HG02981 (cell line): Measurements from ENCODE around the gene CHRNA4.

ENCODE experiments used
- ATAC-seq: cut with Tn5 transposase; IDR thresholded peaks from one replicate; pipeline ENCODE4 v1.9.1; 2021; ENCODE audit warnings: mild to moderate bottlenecking, moderate library complexity; ENCODE audit not compliant: unreplicated experiment

The CHRNA4 gene

DNA sequence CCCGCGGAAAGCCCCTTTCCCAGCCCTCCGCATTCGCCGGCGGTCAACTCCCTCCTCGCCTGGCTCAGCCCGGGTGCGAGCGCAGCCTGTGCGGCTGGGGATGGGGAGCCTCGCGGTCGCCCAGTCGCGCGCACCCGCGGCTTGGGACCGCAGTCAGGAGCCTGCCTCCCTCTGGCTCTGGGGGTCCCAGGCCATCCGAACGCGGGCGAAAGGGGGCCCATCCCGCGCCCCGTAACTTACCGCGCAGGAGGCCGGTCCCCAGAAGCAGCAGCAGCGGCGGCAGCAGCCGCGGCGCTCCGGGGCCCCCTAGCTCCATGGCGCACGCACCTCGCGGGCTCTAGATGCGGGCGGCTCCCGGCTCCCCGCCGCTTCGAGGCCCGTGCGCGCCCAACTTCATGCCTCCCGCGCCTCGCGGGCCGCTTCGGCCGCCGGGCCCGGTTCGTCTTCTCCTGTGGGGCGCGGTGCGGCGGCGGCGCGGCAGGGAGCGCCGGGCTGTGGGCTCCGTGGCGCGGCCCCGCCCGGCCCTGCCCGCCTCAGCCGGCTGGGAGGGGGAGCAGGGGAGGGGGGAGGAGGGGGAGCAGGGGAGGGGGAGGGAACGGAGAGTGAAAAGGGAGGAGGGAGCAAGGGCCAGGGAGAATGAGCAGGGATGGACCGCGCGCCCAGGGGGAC, at the start of gene CHRNA4:
Gene CHRNA4, minus strand, starts transcription at position 500 of the 669 bp plus-strand sequence. Its CDS starts 184 bp downstream, at position 316.
- no peak for ATAC-seq

DNA sequence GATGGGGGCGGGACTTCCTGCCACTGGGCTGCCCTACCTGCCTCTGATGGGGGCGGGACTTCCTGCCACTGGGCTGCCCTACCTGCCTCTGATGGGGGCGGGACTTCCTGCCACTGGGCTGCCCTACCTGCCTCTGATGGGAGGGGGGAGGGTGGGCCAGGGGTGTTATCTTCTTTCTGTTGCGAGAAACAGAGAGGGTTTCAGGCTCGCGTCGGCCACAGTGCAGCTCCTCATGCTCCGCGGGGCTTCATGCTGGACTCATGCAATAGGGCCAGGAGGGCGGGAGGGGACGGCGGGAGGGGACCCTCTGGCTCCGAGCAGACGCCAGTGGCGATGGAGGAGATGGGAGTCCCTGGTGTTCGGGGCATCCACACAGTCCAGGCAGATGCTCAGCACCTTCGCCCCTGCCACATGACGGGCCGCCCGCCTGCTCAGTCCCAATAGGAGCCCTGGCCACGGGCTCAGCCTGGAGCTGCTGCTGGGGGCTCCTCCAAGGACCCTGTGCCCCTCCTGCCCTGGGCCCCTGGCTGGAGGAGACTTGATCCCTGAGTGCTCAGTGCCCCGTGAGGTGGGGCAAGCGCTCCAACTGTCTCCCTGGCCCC, 48.8 kb upstream of the CHRNA4 start:
- ATAC-seq: no peak

DNA sequence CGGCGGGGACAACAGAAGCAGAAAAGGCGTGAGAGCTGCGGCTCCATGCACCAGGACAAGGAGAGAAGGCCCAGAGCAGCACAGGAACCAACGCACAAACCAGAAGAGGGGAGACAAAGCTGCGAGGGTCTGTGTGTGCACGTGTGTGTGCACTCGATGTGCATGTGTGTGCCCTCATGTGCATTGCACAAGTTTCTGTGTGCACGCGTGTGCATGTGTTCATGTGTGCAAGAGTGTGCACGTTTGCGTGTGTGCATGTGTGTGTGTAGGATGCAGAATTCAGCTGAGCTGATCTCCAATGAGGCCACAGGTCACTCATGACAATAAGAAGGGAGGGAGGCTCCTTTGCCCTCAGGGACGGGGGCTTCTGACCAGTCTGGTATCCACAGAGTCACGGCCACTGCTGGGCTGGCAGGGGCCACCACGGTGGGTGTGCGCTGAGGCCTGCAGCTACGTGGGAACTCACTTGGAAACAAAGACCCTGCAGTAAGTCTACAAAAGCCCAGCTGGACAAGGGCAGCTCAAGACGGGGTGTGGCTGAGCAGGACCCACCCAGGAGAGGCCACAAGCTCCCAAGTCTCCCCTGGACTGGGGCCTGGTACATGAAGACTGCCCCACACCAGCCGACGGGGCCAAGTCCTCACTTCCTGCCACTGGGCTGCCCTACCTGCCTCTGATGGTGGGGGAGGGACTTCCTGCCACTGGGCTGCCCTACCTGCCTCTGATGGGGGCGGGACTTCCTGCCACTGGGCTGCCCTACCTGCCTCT, 48.1 kb upstream of the CHRNA4 start:
- no peak for ATAC-seq

DNA sequence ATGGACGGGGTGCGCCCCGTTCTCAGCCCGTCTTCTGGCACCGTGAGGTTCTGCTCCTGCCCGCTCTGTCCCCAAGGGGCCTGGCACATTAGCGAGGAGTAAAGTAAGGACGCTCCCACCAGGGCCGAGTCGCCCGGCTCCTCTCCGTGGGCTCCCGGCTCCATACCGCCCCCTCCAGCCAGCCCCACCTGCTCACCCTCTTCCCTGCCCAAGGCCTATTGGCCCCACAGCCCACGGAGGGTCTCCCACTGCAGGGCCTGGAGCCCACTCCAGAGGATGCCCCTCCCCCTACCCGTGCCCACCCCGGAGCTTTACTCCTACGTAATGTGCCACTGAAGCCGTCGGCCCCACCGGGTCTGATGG, 47.5 kb upstream of the CHRNA4 start:
- no peak for ATAC-seq

DNA sequence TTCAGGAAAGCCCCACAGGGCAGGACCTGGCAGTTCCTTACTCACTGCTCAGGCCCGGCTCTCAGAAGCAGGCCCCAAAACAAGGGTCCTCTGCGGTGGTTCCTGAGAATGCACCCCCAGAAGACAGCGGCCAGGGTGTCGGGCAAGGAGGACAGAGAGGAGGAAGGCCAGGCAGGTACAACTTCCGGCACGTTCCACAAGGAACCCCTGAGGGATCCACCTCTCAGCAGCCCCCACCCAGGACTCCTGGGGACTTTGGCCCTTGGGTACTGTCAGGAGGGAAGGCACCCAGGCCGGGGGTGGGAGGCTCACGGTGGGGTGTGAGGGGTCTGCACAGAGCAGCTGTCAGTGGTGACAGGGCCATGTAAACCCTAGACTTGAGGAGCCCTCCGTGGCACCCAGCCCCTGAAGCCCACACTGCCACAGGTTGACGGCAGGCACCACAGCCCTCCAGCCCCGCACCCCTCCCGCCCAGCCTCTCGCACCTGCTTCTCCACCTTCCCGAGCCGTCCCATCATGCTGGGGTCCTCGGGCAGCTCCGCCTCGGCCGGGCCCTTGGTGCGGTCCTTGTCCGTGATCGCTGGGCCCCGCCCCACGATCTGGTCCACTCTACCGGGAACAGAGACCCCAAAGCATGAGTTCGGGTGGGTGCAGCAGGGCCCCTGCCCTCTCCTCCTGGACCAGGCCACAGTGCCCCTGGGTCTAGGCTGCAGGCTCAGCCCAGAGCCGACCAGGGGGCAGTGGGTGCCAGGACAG, 47.0 kb upstream of the CHRNA4 start:
- ATAC-seq: no peak

DNA sequence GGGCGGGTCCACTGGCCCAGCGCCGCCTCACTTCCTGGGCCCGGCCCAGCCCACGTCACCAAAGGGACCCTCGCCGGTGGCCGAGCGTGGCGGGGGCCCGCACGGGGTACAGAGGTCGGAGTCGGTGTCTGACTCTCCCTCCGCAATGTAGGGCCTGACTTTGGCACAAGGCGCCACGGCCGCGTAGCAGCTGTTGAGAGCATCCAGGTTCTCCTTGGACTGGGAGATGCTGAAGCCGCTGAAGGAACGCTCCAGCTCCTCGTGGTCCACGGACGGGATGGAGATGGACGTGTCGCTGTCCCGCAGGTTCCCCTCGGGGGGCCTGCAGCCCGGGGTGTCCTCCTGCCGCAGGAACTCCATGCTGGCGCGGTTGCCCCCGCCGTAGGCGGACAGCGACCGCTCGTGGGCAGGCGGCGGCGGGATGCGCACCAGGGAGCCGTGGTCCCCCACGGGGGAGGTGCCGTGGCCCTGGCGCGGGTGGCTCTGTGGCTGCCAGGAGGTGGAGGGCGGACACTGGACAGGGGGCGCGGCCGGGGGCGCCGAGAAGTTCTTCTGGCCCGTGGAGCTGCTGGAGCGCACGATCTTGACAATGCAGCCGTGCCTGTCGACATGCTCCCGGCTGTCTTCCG, 45.6 kb upstream of the CHRNA4 start:
- ATAC-seq: no peak

DNA sequence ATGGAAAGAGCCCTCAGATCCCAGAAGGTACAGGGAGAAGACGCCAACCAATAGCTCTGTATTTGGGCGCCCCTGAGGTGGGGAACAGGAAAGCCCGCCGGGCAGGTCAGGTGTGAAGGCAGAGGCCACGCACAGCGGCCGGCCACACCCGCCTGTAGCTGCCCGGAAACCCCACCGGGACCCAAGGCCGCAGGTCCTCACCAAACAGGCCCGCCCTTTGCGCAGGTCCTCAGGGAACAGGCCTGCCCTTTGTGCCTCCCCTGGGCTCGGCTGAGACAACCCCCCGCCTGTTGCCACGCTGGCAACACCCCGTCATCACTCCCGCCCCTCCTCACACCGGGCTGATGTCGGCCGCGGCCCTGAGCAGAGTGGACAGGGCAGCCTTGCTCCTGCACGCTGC, 44.9 kb upstream of the CHRNA4 start:
- ATAC-seq: no peak

DNA sequence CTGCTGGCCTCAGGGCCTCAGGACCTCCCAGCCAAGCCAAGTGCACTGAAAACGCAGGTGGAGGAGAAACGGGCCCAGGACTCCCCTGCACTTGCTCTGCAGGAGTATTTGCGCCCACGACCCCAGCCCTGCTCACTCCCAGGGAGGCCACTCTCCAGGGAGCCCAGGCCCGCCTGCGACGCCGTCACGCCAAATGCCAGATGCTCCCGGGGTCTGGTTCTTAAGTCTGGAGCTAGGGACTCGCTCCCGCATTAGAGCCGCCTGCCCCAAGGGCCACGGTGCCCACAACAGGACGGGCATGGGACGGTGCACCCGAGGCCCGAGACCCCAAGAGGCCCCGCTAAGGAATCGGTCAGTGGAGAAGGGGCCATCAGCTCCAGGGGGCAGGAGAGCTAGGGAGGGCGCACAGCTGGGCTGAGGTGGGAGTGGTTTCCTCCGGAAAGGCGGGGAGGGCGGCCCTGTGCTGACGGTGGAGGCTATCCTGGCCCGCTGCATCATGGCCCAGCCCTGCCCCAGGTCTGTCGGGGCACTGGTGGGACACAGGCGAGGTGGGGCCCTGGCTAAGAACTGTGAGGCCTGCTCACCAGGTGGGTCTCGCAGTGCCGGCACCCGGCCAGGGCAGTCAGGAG, 44.1 kb upstream of the CHRNA4 start:
- no peak for ATAC-seq

DNA sequence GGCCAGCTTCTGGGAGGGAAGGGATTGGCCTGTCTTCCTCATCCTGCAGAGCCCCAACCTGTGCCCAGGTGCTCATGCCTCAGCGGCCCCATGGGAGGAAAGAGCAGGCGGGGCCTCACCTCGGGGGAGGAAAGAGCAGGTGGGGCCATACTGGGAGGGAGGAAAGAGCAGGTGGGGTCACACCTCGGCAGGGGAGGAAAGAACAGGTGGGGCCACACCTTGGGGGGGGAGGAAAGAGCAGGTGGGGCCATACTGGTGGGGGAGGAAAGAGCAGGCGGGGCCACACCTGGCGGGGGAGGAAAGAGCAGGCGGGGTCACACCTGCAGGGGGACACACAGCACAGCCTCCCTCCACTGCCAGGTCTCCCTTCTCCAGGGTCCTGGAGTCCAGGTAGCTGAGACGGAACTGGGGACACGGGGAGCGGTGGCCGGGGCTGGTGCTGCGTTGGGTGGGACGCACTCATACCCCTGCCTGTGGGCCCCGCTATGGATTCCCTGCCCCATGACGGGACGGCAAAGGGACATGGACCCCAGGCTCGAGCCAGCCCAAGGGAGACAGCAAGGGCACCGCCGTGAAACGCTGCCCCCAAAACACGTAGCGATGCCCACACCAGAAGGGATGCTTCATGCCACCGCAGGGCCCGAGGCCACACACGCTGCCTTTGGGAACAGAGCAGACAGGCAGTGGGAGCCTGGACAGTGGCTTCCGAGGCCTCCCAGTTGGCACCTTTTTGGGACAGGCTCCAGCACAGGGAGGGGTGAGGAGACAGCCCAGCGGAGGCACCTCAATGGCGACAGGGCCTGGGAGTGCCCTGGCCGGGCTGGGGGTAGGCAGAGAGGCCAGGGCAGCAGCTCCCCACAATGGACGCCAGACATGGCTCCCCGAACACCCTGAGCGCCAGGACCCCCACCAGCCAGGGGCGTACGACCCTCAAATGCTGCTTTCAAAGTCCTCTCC, 43.3 kb upstream of the CHRNA4 start:
- ATAC-seq: no peak

DNA sequence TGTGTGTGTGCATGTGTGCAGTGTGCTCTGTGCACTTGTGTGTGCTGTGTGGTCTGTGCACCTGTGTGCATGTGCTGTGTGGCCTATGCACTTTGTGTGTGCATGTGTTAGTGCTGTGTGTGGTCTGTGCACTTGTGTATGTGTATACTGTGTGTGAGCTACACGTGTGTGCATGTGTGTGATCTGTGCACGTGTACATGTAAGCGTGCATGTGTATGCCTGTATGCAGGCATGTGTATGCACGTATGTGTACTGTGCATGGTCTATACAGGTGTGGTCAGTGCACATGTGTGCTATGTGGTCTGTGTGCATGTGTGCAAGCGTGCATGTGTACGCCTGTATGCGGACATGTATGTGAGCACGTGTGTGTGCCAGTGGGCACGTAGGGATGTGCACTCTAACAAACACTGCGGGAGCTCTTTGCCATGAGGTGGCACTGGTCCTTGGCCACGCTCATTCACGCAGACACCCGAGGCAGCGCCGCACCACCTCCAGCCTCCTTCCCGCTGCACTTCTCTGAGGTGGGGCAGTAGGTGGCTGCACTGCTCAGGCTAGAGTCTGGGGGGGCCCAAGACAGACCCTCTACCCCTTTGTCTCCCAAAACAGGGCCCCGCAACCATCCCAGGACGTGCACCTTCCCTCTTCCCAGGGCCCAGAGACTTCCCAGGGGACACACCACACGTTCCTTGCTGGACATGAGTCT, 42.4 kb upstream of the CHRNA4 start:
- ATAC-seq: no peak

DNA sequence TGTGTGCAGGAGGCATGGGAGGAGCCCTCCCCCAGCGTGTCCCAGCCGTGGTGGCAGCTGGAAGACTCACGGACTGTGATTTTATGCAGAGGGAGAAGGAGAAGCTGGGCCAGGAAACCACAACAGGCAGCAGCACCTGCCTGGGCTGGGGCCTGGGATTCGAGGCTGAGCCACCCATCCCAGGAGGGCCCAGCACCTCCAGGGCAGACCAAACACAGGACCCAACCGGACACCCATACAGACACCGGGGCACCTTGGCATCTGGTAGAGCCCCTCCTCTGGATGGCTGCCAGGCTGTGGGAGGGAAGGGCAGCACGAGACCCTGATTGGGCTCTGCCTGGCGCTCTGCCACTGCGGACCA, 41.7 kb upstream of the CHRNA4 start:
- no peak for ATAC-seq

DNA sequence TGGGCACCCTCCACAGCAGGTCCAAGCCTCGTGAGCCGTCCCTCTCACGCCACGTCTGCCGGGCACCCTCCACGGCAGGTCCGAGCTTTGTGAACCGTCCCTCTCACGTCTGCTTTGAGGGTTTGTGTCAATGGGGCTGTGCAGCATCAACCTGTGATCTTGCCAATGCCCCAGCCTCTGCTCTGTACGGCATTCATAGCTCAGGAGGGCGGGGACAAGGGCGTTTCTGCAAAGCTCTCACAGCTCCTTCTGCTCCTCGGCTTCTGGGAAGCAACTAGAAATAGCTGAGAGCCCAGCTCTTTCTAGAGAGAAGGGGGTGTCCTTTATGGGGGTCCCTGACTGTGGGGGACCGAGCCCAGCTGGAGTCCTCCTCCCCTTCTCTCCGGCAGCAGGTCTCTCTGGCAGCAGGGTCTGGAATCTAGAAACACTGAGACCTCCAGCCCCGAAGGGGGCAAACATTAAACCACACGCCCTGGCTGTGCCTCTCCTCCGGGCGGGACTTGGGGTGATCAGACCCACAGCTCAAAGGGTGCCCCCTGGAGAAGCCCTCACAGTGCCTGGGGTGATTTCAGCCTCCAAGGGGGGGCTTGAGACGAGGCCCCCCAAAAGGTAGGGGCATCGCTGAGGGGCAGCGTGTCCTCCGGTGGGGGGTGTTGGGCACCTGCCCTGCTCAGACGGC, 41.2 kb upstream of the CHRNA4 start:
- no peak for ATAC-seq

DNA sequence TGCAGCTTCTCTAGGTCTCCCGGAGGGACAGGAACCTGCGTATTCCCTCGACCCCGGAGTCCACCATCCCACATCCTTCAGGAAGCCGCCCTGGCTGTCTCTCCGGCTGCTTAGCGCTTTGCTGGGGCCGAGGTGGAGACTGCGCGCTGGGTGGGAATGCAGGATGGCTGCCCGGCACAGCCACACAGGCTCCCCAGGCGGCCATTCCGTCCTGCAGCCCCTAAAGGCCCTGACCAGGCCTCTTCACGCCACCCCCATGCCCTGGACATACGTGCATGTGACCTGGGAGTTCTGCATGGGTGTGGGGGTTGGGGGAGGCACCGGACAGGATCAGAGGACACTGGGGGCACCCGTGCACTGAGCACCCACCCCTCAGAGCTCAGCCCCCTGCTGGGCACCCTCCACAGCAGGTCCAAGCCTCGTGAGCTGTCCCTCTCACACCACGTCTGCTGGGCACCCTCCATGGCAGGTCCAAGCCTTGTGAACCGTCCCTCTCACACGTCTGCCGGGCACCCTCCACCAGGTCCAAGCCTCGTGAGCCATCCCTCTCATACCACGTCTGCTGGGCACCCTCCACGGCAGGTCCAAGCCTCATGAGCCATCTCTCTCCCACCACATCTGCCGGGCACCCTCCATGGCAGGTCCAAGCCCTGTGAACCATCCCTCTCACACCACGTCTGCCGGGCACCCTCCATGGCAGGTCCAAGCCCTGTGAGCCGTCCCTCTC, 40.4 kb upstream of the CHRNA4 start:
- ATAC-seq: no peak

DNA sequence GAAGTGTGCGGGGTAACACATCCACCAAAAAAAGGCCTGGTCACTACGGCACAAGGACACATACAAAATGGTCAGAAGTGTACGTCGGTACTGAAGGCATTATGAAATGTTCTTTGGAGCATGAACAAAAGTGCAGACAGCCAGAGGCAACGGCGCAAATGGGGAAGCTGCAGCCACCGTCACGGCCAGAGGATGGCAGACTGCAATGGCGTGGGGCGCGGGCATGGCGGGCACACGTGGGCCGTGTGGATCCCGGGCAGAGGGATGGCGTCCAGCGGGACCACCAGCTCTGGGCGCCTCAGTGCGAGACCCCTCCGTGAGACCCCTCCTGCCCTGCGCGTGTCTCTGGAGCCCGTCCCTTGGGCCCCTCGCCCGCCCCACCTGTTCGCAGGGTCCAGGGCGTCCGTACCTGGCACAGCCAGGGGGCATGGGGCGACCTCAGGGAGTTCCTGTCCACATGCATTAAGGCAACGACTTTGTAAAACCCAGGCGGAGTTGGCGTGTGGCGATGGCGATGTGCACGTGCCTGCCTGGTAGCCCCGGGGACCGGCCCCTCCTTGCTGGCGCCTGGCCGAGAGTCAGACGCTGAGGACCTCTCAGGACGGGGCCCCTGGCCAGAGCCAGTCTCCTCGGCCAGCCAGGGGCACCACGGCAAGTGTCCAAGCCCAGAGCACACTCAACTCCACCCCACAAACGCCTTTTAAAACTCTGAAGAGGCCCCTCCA, 39.5 kb upstream of the CHRNA4 start:
- ATAC-seq: no peak

DNA sequence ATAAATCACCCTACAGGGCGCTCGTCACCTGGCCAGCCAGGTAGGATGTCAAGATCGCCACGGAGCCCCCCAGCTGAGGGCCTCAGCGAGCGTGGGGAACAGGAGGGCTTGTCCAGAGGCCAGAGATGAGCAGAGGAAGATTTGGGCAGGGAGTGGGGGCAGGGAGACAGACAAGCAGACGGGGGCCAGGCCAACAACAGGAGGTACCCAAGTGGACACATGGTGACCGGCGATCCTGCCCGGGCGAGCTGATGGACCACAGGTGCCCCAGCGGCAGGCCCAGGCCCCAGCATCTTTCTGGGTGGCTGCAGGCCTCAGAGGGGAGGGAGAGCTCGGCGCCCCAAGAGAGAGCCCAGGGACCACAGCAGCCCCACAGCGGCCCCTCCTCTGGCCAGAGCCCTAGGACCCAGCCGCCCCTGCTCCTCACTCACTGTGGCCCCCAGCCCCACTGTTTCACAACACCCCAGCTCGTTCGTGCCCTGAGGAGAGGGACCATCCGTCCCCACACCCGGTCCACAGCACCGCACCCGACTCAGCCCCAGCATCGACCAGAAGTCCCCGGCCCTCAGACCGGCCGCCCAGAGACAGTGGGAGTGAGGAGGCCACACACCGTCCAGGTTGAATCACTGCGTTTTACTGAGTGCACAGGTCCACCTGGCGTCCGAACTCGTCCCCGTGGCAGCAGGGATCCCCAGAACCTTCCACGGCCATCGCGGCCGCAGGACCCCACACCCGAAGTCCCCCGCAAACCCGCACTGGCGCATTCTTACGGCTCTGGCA, 38.6 kb upstream of the CHRNA4 start:
- ATAC-seq: no peak
